Liver (tissue), 9 donors: ENCODE measurements around the gene ANKRD28. TPM values are rescaled to one million over a fixed set of nuclear protein-coding genes. Genes with fewer than 3 reads are reported as not detected.

Source experiments
- DNase-seq: peaks from one replicate; pipeline ENCODE4 v3.0.0-alpha.2; 2017; ENCODE audit warnings: low spot score
- H3K27ac ChIP-seq, 2 donors: one replicate each; pipeline ENCODE4 v1.7.0; 2013; ENCODE audit warnings: inconsistent platforms in 2 of 2, low read length in 2 of 2, control low read depth in 1 of 2, low read depth in 1 of 2, mild to moderate bottlenecking in 1 of 2
- H3K27me3 ChIP-seq, 4 donors: one replicate each; pipeline versions ENCODE4 v1.6.1 to v1.7.0; 2013; ENCODE audit warnings: low read length in 3 of 4, inconsistent platforms in 1 of 4, mild to moderate bottlenecking in 1 of 4, moderate library complexity in 1 of 4; ENCODE audit not compliant: control insufficient read depth in 4 of 4, insufficient read depth in 4 of 4
- H3K36me3 ChIP-seq, 4 donors: one replicate each; pipeline versions ENCODE4 v1.6.1 to v1.7.0; 2013; ENCODE audit warnings: low read length in 3 of 4, mild to moderate bottlenecking in 3 of 4, low read depth in 1 of 4, moderate library complexity in 1 of 4; ENCODE audit not compliant: control insufficient read depth in 4 of 4, insufficient read depth in 3 of 4
- H3K4me1 ChIP-seq, 4 donors: one replicate each; pipeline versions ENCODE4 v1.6.1 to v1.7.0; 2013; ENCODE audit warnings: low read length in 3 of 4, mild to moderate bottlenecking in 3 of 4, moderate library complexity in 1 of 4; ENCODE audit not compliant: control insufficient read depth in 4 of 4, insufficient read depth in 4 of 4
- H3K4me3 ChIP-seq, 3 donors: one replicate each; pipeline versions ENCODE4 v1.6.1 to v1.7.0; 2013; ENCODE audit warnings: low read length in 3 of 3, control low read depth in 1 of 3, low read depth in 1 of 3, mild to moderate bottlenecking in 1 of 3
- H3K9ac ChIP-seq, 2 donors: one replicate each; pipeline ENCODE4 v1.7.0; 2013; ENCODE audit warnings: low read length in 2 of 2, mild to moderate bottlenecking in 2 of 2, moderate library complexity in 2 of 2, control low read depth in 1 of 2, low read depth in 1 of 2
- H3K9me3 ChIP-seq, 4 donors: one replicate each; pipeline versions ENCODE4 v1.6.1 to v1.7.0; 2013; ENCODE audit warnings: low read length in 3 of 4; ENCODE audit not compliant: control insufficient read depth in 4 of 4
- EGR1 ChIP-seq, 2 donors: IDR thresholded peaks; 2 replicates each; pipeline ENCODE4 v1.6.1; 2016 to 2018; ENCODE audit warnings: antibody characterized with exemption in 2 of 2, low read depth in 2 of 2
- FOXA1 ChIP-seq: IDR thresholded peaks from 2 replicates; pipeline ENCODE4 v1.6.1; 2016; ENCODE audit warnings: antibody characterized with exemption
- FOXA2 ChIP-seq: IDR thresholded peaks from 2 replicates; pipeline ENCODE4 v1.6.1; 2016; ENCODE audit warnings: antibody characterized with exemption
- GABPA ChIP-seq, 2 donors: IDR thresholded peaks in 1 of 2; conservative IDR thresholded peaks in 1 of 2; 2 replicates each; pipeline ENCODE4 v1.6.1; 2016; ENCODE audit warnings: antibody characterized with exemption in 2 of 2, mild to moderate bottlenecking in 1 of 2, moderate library complexity in 1 of 2
- HNF4A ChIP-seq, 2 donors: conservative IDR thresholded peaks; 2 replicates each; pipeline ENCODE4 v1.6.1; 2016; ENCODE audit warnings: antibody characterized with exemption in 2 of 2, mild to moderate bottlenecking in 2 of 2
- HNF4G ChIP-seq: IDR thresholded peaks from 2 replicates; pipeline ENCODE4 v1.6.1; 2016; ENCODE audit warnings: antibody characterized with exemption
- JUND ChIP-seq, 2 donors: IDR thresholded peaks; 2 replicates each; pipeline ENCODE4 v1.6.1; 2016; ENCODE audit warnings: antibody characterized with exemption in 2 of 2
- NR2F2 ChIP-seq: IDR thresholded peaks from 2 replicates; pipeline ENCODE4 v1.6.1; 2016; ENCODE audit warnings: antibody characterized with exemption
- RAD21 ChIP-seq, 2 donors: IDR thresholded peaks; 2 replicates each; pipeline ENCODE4 v1.6.1; 2016; ENCODE audit warnings: antibody characterized with exemption in 2 of 2, mild to moderate bottlenecking in 2 of 2
- RXRA ChIP-seq, 2 donors: IDR thresholded peaks; 2 replicates each; pipeline ENCODE4 v1.6.1; 2017 to 2018; ENCODE audit warnings: antibody characterized with exemption in 2 of 2, mild to moderate bottlenecking in 1 of 2
- SP1 ChIP-seq: IDR thresholded peaks from 2 replicates; pipeline ENCODE4 v1.6.1; 2018; ENCODE audit warnings: antibody characterized with exemption, mild to moderate bottlenecking
- YY1 ChIP-seq: IDR thresholded peaks from 2 replicates; pipeline ENCODE4 v1.6.1; 2016; ENCODE audit warnings: antibody characterized with exemption, mild to moderate bottlenecking
- WGBS: extraction: QIAGEN DNeasy Blood & Tissue Kit; methylation state at CpG from one replicate; pipeline ENCODE4 v1.1.7; 2013; 5-methylcytosine and 5-hydroxymethylcytosine counted together
- polyA plus RNA-seq, 2 donors: library from polyadenylated mRNA; stranded (reverse) in 1 of 2; unstranded in 1 of 2; fragments of 200-250 nt in 1 of 2; fragments of >200 nt in 1 of 2; fragmentation: Nextera tagmentation in 1 of 2; extraction: Ambion mirVana in 1 of 2; gene quantifications; one replicate each; pipeline versions ENCODE4 v1.2.1 to v1.2.3, GENCODE V29; 2013 to 2015
- total RNA-seq, 2 donors: library from RNA; depleted of rRNA; stranded (reverse); fragments of >200 nt; gene quantifications; one replicate each; pipeline ENCODE4 v1.2.3, GENCODE V29; 2014
- TF ChIP-seq, protein P1 (sequence below): IDR thresholded peaks from 2 replicates; pipeline ENCODE4 v1.6.1; 2016; ENCODE audit warnings: antibody characterized with exemption
- TF ChIP-seq, protein P2 (sequence below): fragments of 150-350 bp; IDR thresholded peaks from 2 replicates; pipeline ENCODE4 v1.5.1; 2017; ENCODE audit warnings: improper control_type of control experiment, low read depth, low read length; ENCODE audit not compliant: missing input control
- TF ChIP-seq, protein P3 (sequence below): IDR thresholded peaks from 2 replicates; pipeline ENCODE4 v1.6.1; 2016; ENCODE audit warnings: antibody characterized with exemption
- TF ChIP-seq, protein P4 (sequence below): IDR thresholded peaks from 2 replicates; pipeline ENCODE4 v1.6.1; 2016; ENCODE audit warnings: antibody characterized with exemption
- donor health status: healthy.
- donor health status: healthy.
- donor health status: healthy.
- donor health status: healthy.
- donor health status: healthy.

The ANKRD28 gene
- total and polyA plus RNA-seq, 4 donors: 9.2 to 39.1 (median 16.8) TPM

DNA sequence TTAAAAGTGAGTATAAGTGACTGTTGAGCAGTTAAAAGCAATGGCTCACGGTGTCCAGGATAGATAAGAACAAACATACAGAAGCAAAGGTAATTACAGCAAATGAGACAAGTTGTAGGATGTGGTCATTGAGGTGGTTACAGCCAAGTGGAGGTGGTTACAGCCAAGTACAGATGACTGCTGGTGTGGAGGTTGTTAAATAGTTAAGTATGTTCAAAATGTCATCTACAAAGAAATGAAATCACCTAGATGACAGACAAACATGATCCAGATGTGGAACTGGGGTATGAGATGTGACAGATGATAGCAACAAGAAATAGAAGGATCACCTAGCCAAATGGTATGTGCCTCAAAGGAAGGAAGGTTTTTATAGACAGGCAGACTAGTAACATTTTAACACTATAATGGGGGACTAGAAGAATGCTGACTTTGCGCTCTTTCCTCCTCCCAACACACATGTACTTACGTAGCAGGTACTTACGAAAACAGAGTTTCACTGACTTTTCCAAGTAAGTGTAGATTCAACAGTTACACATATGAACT is 6.8 kb upstream of the ANKRD28 start:
- no peak overlapping the region for H3K9ac ChIP-seq
- no peaks in the 10 kb centered on the region for H3K27me3 ChIP-seq
- TF ChIP-seq, protein P1, sequence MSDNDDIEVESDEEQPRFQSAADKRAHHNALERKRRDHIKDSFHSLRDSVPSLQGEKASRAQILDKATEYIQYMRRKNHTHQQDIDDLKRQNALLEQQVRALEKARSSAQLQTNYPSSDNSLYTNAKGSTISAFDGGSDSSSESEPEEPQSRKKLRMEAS: no peak
- TF ChIP-seq SP1 (no peak), YY1 (no peak), GABPA (IDR thresholded peaks at IDR 0.05 in 1 of 2, conservative IDR thresholded peaks at IDR 0.05 in 1 of 2) (no peak), HNF4A (conservative IDR thresholded peaks at IDR 0.05) (no peak), EGR1 (IDR thresholded peaks at IDR 0.05; ENCODE audit: low read depth in 2 of 2) (no peak), HNF4G (no peak), RXRA (IDR thresholded peaks at IDR 0.05) (no peak), JUND (IDR thresholded peaks at IDR 0.05) (no peak), RAD21 (IDR thresholded peaks at IDR 0.05) (no peak), FOXA2 (no peak), FOXA1 (no peak)
- TF ChIP-seq, protein P2, sequence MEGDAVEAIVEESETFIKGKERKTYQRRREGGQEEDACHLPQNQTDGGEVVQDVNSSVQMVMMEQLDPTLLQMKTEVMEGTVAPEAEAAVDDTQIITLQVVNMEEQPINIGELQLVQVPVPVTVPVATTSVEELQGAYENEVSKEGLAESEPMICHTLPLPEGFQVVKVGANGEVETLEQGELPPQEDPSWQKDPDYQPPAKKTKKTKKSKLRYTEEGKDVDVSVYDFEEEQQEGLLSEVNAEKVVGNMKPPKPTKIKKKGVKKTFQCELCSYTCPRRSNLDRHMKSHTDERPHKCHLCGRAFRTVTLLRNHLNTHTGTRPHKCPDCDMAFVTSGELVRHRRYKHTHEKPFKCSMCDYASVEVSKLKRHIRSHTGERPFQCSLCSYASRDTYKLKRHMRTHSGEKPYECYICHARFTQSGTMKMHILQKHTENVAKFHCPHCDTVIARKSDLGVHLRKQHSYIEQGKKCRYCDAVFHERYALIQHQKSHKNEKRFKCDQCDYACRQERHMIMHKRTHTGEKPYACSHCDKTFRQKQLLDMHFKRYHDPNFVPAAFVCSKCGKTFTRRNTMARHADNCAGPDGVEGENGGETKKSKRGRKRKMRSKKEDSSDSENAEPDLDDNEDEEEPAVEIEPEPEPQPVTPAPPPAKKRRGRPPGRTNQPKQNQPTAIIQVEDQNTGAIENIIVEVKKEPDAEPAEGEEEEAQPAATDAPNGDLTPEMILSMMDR: no peak
- TF ChIP-seq, protein P3, sequence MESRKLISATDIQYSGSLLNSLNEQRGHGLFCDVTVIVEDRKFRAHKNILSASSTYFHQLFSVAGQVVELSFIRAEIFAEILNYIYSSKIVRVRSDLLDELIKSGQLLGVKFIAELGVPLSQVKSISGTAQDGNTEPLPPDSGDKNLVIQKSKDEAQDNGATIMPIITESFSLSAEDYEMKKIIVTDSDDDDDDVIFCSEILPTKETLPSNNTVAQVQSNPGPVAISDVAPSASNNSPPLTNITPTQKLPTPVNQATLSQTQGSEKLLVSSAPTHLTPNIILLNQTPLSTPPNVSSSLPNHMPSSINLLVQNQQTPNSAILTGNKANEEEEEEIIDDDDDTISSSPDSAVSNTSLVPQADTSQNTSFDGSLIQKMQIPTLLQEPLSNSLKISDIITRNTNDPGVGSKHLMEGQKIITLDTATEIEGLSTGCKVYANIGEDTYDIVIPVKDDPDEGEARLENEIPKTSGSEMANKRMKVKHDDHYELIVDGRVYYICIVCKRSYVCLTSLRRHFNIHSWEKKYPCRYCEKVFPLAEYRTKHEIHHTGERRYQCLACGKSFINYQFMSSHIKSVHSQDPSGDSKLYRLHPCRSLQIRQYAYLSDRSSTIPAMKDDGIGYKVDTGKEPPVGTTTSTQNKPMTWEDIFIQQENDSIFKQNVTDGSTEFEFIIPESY: no peak
- TF ChIP-seq, protein P4, sequence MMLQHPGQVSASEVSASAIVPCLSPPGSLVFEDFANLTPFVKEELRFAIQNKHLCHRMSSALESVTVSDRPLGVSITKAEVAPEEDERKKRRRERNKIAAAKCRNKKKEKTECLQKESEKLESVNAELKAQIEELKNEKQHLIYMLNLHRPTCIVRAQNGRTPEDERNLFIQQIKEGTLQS: no peak
- no peak for DNase-seq
- no peaks in the 10 kb centered on the region for H3K36me3 ChIP-seq
- no peak overlapping the region for H3K27ac ChIP-seq
- H3K4me1 ChIP-seq: peaks cover 0 to 8% (median 3%) of the 10 kb centered on the region in 4 donors
- 78% methylated on average over 4 of the region's 4 CpGs for WGBS
- H3K4me3 ChIP-seq: no peak overlapping the region
- H3K9me3 ChIP-seq: no peaks in the 10 kb centered on the region

DNA sequence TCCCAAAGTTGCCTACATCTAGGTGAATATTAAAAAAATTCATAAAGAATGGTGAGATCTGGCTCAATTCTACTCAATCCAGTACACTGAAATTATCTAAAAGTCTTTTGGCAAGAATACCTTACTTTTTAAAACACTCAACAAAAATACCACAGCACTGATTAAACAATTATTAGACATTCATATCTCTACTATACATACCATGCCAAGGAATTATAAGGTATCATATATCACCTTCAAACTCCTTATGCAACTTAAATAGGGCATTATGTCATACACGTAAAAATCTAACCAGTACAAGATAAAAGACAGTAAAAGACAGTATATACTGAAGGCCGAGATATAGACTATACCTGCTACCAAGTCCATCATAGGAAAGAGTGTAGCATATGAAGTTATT is 6.1 kb upstream of the ANKRD28 start:
- no peak overlapping the region for H3K9ac ChIP-seq
- H3K27me3 ChIP-seq: no peaks in the 10 kb centered on the region
- WGBS: 97% methylated on average over 2 of the region's 2 CpGs
- H3K4me3 ChIP-seq: no peak overlapping the region
- H3K4me1 ChIP-seq: peaks cover 0 to 8% (median 3%) of the 10 kb centered on the region in 4 donors
- no peaks in the 10 kb centered on the region for H3K9me3 ChIP-seq
- no peak overlapping the region for H3K27ac ChIP-seq
- TF ChIP-seq FOXA1 (no peak), HNF4G (no peak), EGR1 (IDR thresholded peaks at IDR 0.05; ENCODE audit: low read depth in 2 of 2) (no peak), NR2F2 (no peak), SP1 (no peak), GABPA (IDR thresholded peaks at IDR 0.05 in 1 of 2, conservative IDR thresholded peaks at IDR 0.05 in 1 of 2) (no peak), RAD21 (IDR thresholded peaks at IDR 0.05) (no peak)
- TF ChIP-seq, protein P3: no peak
- TF ChIP-seq, protein P4: no peak
- no peaks in the 10 kb centered on the region for H3K36me3 ChIP-seq
- DNase-seq: no peak
